Activated CD4-positive, alpha-beta memory T cell treated with anti-CD3 and anti-CD28 coated beads for 36 hours (primary cell): ENCODE measurements around the gene ACD. TPM values are rescaled to one million over a fixed set of nuclear protein-coding genes. Genes with fewer than 3 reads are reported as not detected.

Experiments
- CTCF ChIA-PET: fragments of 350-600 bp; sonication (Branson Sonifier 250); formaldehyde crosslinking; loops from one replicate; lab custom pipeline; 2021; ENCODE audit warnings: antibody characterized with exemption, inconsistent platforms; lab: Charles Lee
- POLR2A ChIA-PET: fragments of 350-600 bp; sonication (Branson Sonifier 250); formaldehyde crosslinking; loops from one replicate; lab custom pipeline; 2021; ENCODE audit warnings: antibody characterized with exemption; lab: Charles Lee
- DNase-seq: peaks from one replicate; pipeline ENCODE4 v3.0.0-alpha.2; 2020
- H3K27ac Mint-ChIP-seq: one replicate; pipeline ENCODE4 v1.8.0; 2021; ENCODE audit warnings: mixed read lengths
- H3K27me3 Mint-ChIP-seq: one replicate; pipeline ENCODE4 v1.8.0; 2021; ENCODE audit warnings: mixed read lengths
- H3K36me3 Mint-ChIP-seq: one replicate; pipeline ENCODE4 v1.8.0; 2021; ENCODE audit warnings: mixed read lengths
- H3K4me1 Mint-ChIP-seq: one replicate; pipeline ENCODE4 v1.8.0; 2021; ENCODE audit warnings: low read depth, mixed read lengths
- H3K4me3 Mint-ChIP-seq: one replicate; pipeline ENCODE4 v1.8.0; 2021; ENCODE audit warnings: mild to moderate bottlenecking, mixed read lengths
- H3K9me3 Mint-ChIP-seq: one replicate; pipeline ENCODE4 v1.8.0; 2021; ENCODE audit warnings: mixed read lengths
- intact Hi-C: fragments of 100-400 bp; cut with micrococcal nuclease; formaldehyde crosslinking; loops from one replicate; pipeline ENCODE4 v1.15.1; 2023
- total RNA-seq, 2 experiments: library from RNA; stranded (reverse); gene quantifications; one replicate each; pipeline ENCODE4 v1.2.3, GENCODE V29; 2021

The ACD gene
- total RNA-seq, 2 experiments from 2014 or later: 63.0 to 63.9 TPM

- no peak within 1 kb of the TSS for H3K27ac Mint-ChIP-seq
- no peaks in the 10 kb centered on the region for H3K9me3 Mint-ChIP-seq
- DNase-seq: peak; percentile 87
- H3K4me3 Mint-ChIP-seq: peak within 1 kb of the TSS; percentile 82
- H3K36me3 Mint-ChIP-seq: peaks cover 7% of the 10 kb centered on the region
- H3K4me1 Mint-ChIP-seq: peaks cover 16% of the 10 kb centered on the region
- intact Hi-C loops: loop anchor here (2.0 to 10.0 kb wide), 5 partner anchors 52 to 1668 kb away; partner anchors contain the start of genes CENPT, COG8, FHOD1 and GFOD2
- no peaks in the 10 kb centered on the region for H3K27me3 Mint-ChIP-seq
- CTCF ChIA-PET: interaction anchor here (0.6 to 7.8 kb wide), 21 partner anchors 9 to 185 kb away, joined by 3 to 91 read pairs (median 4); partner anchors contain the start of genes ATP6V0D1, CARMIL2, CTCF and GFOD2
- POLR2A ChIA-PET: interaction anchor here (0.6 to 1.4 kb wide), 3 partner anchors 11 to 167 kb away, joined by 3 read pairs; no protein-coding TSS in a partner anchor
Observed at GRCh38 chr16:67666559-67667452, 6.7 kb upstream of the ACD start, which contains the start of the genes C16orf86 and ENKD1. C16orf86 (plus strand) TSS chr16:67666814; CDS start chr16:67666971, 157 bp downstream. ENKD1 (minus strand) TSS chr16:67666750; CDS start chr16:67666442, 308 bp downstream.

GRCh38 chr16:67666032-67666551 lies 6.0 kb upstream of the ACD start:
- H3K27ac Mint-ChIP-seq: no peak overlapping the region
- POLR2A ChIA-PET: interaction anchor here (1.1 to 1.4 kb wide), 2 partner anchors 103 to 140 kb away, joined by 4 to 5 read pairs; partner anchors contain the start of genes RANBP10 and TSNAXIP1
- peaks cover 24% of the 10 kb centered on the region for H3K4me1 Mint-ChIP-seq
- H3K4me3 Mint-ChIP-seq: peak overlapping the region; percentile 76
- no peaks in the 10 kb centered on the region for H3K9me3 Mint-ChIP-seq
- H3K36me3 Mint-ChIP-seq: peaks cover 7% of the 10 kb centered on the region
- intact Hi-C loops: loop anchor here (2.0 to 10.0 kb wide), 5 partner anchors 53 to 1669 kb away; partner anchors contain the start of genes CENPT, COG8, FHOD1 and GFOD2
- no peaks in the 10 kb centered on the region for H3K27me3 Mint-ChIP-seq
- DNase-seq: no peak
- CTCF ChIA-PET: interaction anchor here (1.3 to 7.8 kb wide), 5 partner anchors 21 to 145 kb away, joined by 3 to 91 read pairs (median 18); partner anchors contain the start of genes CARMIL2 and CTCF

GRCh38 chr16:67665598-67665997 lies 5.5 kb upstream of the ACD start:
- H3K27ac Mint-ChIP-seq: no peak overlapping the region
- POLR2A ChIA-PET: interaction anchor here (1.1 to 1.4 kb wide), 2 partner anchors 102 to 141 kb away, joined by 4 to 5 read pairs; partner anchors contain the start of genes RANBP10 and TSNAXIP1
- DNase-seq: no peak

GRCh38 chr16:67664871-67665270 lies 4.8 kb upstream of the ACD start:
- Mint-ChIP-seq H3K9me3 (no peaks in the 10 kb centered on the region), H3K27me3 (no peaks in the 10 kb centered on the region), H3K27ac (no peak overlapping the region), H3K36me3 (peaks cover 7% of the 10 kb centered on the region), H3K4me1 (peaks cover 24% of the 10 kb centered on the region), H3K4me3 (no peak overlapping the region)
- POLR2A ChIA-PET: interaction anchor here (1.4 kb wide), 1 partner anchor 142 kb away, joined by 4 read pairs; the partner anchor contains the start of genes RANBP10 and TSNAXIP1
- DNase-seq: no peak
- CTCF ChIA-PET: interaction anchor here (0.8 to 7.8 kb wide), 8 partner anchors 13 to 152 kb away, joined by 3 to 91 read pairs (median 12); partner anchors contain the start of genes CARMIL2, CTCF and GFOD2
- intact Hi-C loops: loop anchor here (5.0 to 10.0 kb wide), 5 partner anchors 118 to 1670 kb away; partner anchors contain the start of genes CENPT, COG8, FHOD1 and NIP7

More at GRCh38 chr16:67665598-67665997, 5.5 kb upstream of the ACD start:
- Mint-ChIP-seq H3K36me3 (peaks cover 7% of the 10 kb centered on the region), H3K4me3 (peak overlapping the region; percentile 76), H3K27me3 (no peaks in the 10 kb centered on the region), H3K9me3 (no peaks in the 10 kb centered on the region), H3K4me1 (peaks cover 24% of the 10 kb centered on the region)
- CTCF ChIA-PET: interaction anchor here (1.3 to 7.8 kb wide), 5 partner anchors 20 to 144 kb away, joined by 3 to 91 read pairs (median 18); partner anchors contain the start of genes CARMIL2 and CTCF
- intact Hi-C loops: loop anchor here (5.0 to 10.0 kb wide), 4 partner anchors 142 to 1669 kb away; partner anchors contain the start of genes CENPT, COG8, FHOD1 and NIP7

- H3K27me3 Mint-ChIP-seq: no peaks in the 10 kb centered on the region
- DNase-seq: no peak
- no peak overlapping the region for H3K4me3 Mint-ChIP-seq
- peaks cover 24% of the 10 kb centered on the region for H3K4me1 Mint-ChIP-seq
- no peaks in the 10 kb centered on the region for H3K9me3 Mint-ChIP-seq
- H3K36me3 Mint-ChIP-seq: peaks cover 7% of the 10 kb centered on the region
- CTCF ChIA-PET: interaction anchor here (0.8 to 7.8 kb wide), 8 partner anchors 8 to 153 kb away, joined by 3 to 91 read pairs (median 6); partner anchors contain the start of genes CARMIL2, CTCF and GFOD2
- intact Hi-C loops: loop anchor here (5.0 to 10.0 kb wide), 4 partner anchors 117 to 1671 kb away; partner anchors contain the start of genes CENPT, COG8, FHOD1 and NIP7
- POLR2A ChIA-PET: no interaction called here
- no peak overlapping the region for H3K27ac Mint-ChIP-seq
Observed at GRCh38 chr16:67664258-67664657, 4.2 kb upstream of the ACD start.

- H3K4me3 Mint-ChIP-seq: no peak overlapping the region
- CTCF ChIA-PET: interaction anchor here (0.8 to 7.8 kb wide), 10 partner anchors 9 to 358 kb away, joined by 3 to 91 read pairs (median 5); partner anchors contain the start of genes CARMIL2, CTCF and GFOD2
- intact Hi-C loops: loop anchor here (5.0 to 10.0 kb wide), 4 partner anchors 117 to 1671 kb away; partner anchors contain the start of genes CENPT, COG8, FHOD1 and NIP7
- peaks cover 28% of the 10 kb centered on the region for H3K4me1 Mint-ChIP-seq
- POLR2A ChIA-PET: no interaction called here
- H3K36me3 Mint-ChIP-seq: peaks cover 10% of the 10 kb centered on the region
- no peak for DNase-seq
- H3K27ac Mint-ChIP-seq: no peak overlapping the region
- H3K9me3 Mint-ChIP-seq: no peaks in the 10 kb centered on the region
- H3K27me3 Mint-ChIP-seq: no peaks in the 10 kb centered on the region
Observed at GRCh38 chr16:67663877-67664222, 3.8 kb upstream of the ACD start.

GRCh38 chr16:67663151-67663876 lies 3.3 kb upstream of the ACD start:
- H3K4me1 Mint-ChIP-seq: peaks cover 34% of the 10 kb centered on the region
- H3K9me3 Mint-ChIP-seq: no peaks in the 10 kb centered on the region
- DNase-seq: peak; percentile 55
- ChIA-PET POLR2A (interaction anchor here (1.1 kb wide), 1 partner anchor 19 kb away, joined by 4 read pairs; the partner anchor contains the start of gene CARMIL2), CTCF (interaction anchor here (0.8 to 7.8 kb wide), 14 partner anchors 9 to 358 kb away, joined by 3 to 91 read pairs (median 5); partner anchors contain the start of genes CARMIL2, CTCF and GFOD2)
- H3K36me3 Mint-ChIP-seq: peaks cover 10% of the 10 kb centered on the region
- H3K27ac Mint-ChIP-seq: peak overlapping the region; percentile 30
- H3K4me3 Mint-ChIP-seq: no peak overlapping the region
- intact Hi-C loops: loop anchor here (5.0 to 10.0 kb wide), 4 partner anchors 116 to 1671 kb away; partner anchors contain the start of genes CENPT, COG8, FHOD1 and NIP7
- no peaks in the 10 kb centered on the region for H3K27me3 Mint-ChIP-seq

GRCh38 chr16:67662653-67663010 lies 2.6 kb upstream of the ACD start:
- Mint-ChIP-seq H3K4me3 (no peak overlapping the region), H3K36me3 (peaks cover 10% of the 10 kb centered on the region), H3K27ac (no peak overlapping the region), H3K4me1 (peaks cover 38% of the 10 kb centered on the region), H3K27me3 (no peaks in the 10 kb centered on the region), H3K9me3 (no peaks in the 10 kb centered on the region)
- ChIA-PET CTCF (interaction anchor here (0.8 to 3.8 kb wide), 8 partner anchors 11 to 211 kb away, joined by 3 to 43 read pairs (median 5); partner anchors contain the start of gene CARMIL2), POLR2A (interaction anchor here (1.1 kb wide), 1 partner anchor 18 kb away, joined by 4 read pairs; the partner anchor contains the start of gene CARMIL2)
- DNase-seq: no peak
- intact Hi-C loops: loop anchor here (5.0 to 10.0 kb wide), 4 partner anchors 115 to 1672 kb away; partner anchors contain the start of genes CENPT, COG8, FHOD1 and NIP7

- no peak for DNase-seq
- intact Hi-C loops: loop anchor here (5.0 to 10.0 kb wide), 4 partner anchors 115 to 1673 kb away; partner anchors contain the start of genes CENPT, COG8, FHOD1 and NIP7
- Mint-ChIP-seq H3K9me3 (no peaks in the 10 kb centered on the region), H3K4me3 (peak overlapping the region; percentile 86), H3K27me3 (no peaks in the 10 kb centered on the region), H3K4me1 (peaks cover 32% of the 10 kb centered on the region), H3K36me3 (peaks cover 10% of the 10 kb centered on the region), H3K27ac (no peak overlapping the region)
- ChIA-PET CTCF (interaction anchor here (1.2 to 3.8 kb wide), 5 partner anchors 17 to 179 kb away, joined by 3 to 43 read pairs (median 7); partner anchors contain the start of gene CARMIL2), POLR2A (interaction anchor here (1.1 kb wide), 1 partner anchor 18 kb away, joined by 4 read pairs; the partner anchor contains the start of gene CARMIL2)
Observed at GRCh38 chr16:67661886-67662652, 2.0 kb upstream of the ACD start.
